ENCODE results near the gene SP6.

DNA sequence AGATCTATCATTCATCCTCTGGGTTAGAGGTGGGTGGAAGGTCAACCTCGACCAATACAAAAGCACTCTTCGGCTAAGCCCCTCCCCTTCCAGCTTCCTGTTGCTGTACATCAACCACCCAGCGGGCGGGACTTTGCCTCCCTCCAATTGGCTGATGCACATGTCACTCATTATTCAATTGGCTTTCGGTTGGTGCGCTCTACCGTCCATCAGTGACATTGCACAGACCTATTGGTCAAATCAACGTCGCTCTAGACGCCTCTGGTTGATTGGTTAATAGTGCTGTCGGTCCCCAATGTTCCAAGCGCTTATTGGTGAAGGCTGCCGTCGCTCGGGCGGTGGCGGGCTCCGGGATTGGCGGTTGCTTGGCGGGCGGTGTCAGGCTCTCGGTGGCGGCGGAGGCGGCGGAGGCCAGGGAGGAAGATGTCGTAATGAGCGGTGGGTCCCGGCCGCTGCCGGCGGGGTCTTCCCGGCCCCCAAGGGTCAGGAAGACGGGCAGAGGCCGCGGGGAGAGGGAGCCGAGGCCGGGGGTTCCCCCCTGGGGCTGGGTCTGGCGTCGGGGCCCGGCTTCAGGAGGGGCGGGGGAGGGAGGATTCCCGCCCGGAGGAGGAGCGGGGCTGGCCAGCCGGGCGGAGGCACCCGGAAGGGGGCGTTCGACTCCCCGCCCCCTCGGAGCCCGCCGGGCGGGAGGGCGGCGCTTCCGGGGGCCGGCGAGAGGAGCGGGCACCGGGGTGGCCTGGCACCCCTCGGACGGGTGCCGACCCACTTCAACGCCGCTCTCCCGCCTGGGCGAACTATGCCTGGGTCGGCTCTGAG, 45.1 kb upstream of the SP6 start, which contains the start of gene SP2:
- TF ChIP-seq YY1 (IDR thresholded peaks at IDR 0.05; ENCODE audit: low read depth) (0 out of 2 replicates have a peak, but pooled peaks have one; percentile 8), RAD21 (IDR thresholded peaks at IDR 0.05; ENCODE audit: low read depth) (no peak), CEBPB (IDR thresholded peaks at IDR 0.05) (peak; percentile 54; the same call in 1 of the 2 replicates), FOXM1 (IDR thresholded peaks at IDR 0.05; ENCODE audit: borderline replicate concordance, low read depth) (peak; percentile 70; the same call in 1 of the 2 replicates), TAF1 (IDR thresholded peaks at IDR 0.05; ENCODE audit: low read depth) (peak; percentile 77), TCF12 (IDR thresholded peaks at IDR 0.05; ENCODE audit: low read depth) (peak; percentile 40)
- TF ChIP-seq, protein P1, sequence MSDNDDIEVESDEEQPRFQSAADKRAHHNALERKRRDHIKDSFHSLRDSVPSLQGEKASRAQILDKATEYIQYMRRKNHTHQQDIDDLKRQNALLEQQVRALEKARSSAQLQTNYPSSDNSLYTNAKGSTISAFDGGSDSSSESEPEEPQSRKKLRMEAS (IDR thresholded peaks at IDR 0.05): peak; percentile 57; the same call in 1 of the 2 replicates
